HepG2 (cell line): ENCODE measurements around the gene PRPSAP2. TPM values are rescaled to one million over a fixed set of nuclear protein-coding genes. Genes with fewer than 3 reads are reported as not detected.

ENCODE experiments used
- NCOA2 ChIP-seq: sonication (generic); formaldehyde crosslinking; IDR thresholded peaks from 2 replicates; pipeline ENCODE4 v1.8.0; 2022; ENCODE audit warnings: inconsistent platforms
- RXRA ChIP-seq: sonication (generic); formaldehyde crosslinking; IDR thresholded peaks from 2 replicates; pipeline ENCODE4 v1.5.1; 2020; ENCODE audit warnings: missing genetic modification reagents
- ZKSCAN1 ChIP-seq: fragments of 150-350 bp; IDR thresholded peaks from 2 replicates; pipeline ENCODE4 v1.6.1; 2014; ENCODE audit warnings: low read length
- ZNF326 ChIP-seq: sonication (generic); formaldehyde crosslinking; IDR thresholded peaks from 2 replicates; pipeline ENCODE4 v1.4.0; 2020; ENCODE audit warnings: missing genetic modification reagents, borderline replicate concordance
- ZSCAN25 ChIP-seq: sonication (generic); formaldehyde crosslinking; IDR thresholded peaks from 2 replicates; pipeline ENCODE4 v1.8.0; 2022; ENCODE audit warnings: mild to moderate bottlenecking, missing genetic modification reagents
- polyA plus RNA-seq, 8 experiments: library from polyadenylated mRNA; depleted of rRNA in 3 of 8; stranded (reverse) in 7 of 8; unstranded in 1 of 8; fragments of >200 nt; fragmentation: Illumina TruSeq in 4 of 8; extraction: Trizol in 4 of 8; gene quantifications; 2 replicates each; pipeline versions ENCODE4 v1.2.1 to v1.2.3, GENCODE V29; 2011 to 2016; ENCODE audit warnings: low read depth in 4 of 8, missing spikeins in 1 of 8, mixed read lengths in 1 of 8; ENCODE audit not compliant: insufficient read depth in 1 of 8
- total RNA-seq, 5 experiments: library from RNA; depleted of rRNA; stranded (reverse); fragments of >200 nt; fragmentation: Illumina TruSeq; extraction: Trizol; gene quantifications; 2 replicates each; pipeline ENCODE4 v1.2.3, GENCODE V29; 2016; ENCODE audit warnings: low read depth in 1 of 5
- TF ChIP-seq, protein P1 (sequence below): sonication (generic); formaldehyde crosslinking; IDR thresholded peaks from 2 replicates; pipeline ENCODE4 v1.4.0; 2020; ENCODE audit warnings: mild to moderate bottlenecking, missing genetic modification reagents
- TF ChIP-seq, protein P2 (sequence below): sonication (generic); formaldehyde crosslinking; conservative IDR thresholded peaks from 2 replicates; pipeline ENCODE4 v1.4.0; 2020; ENCODE audit warnings: missing genetic modification reagents
- TF ChIP-seq, protein P3 (sequence below), 2 experiments: sonication (generic) in 1 of 2; formaldehyde crosslinking in 1 of 2; IDR thresholded peaks; 2 replicates each; pipeline versions ENCODE4 v1.4.0 to v1.6.1; 2018 to 2020; ENCODE audit warnings: missing genetic modification reagents in 2 of 2, borderline replicate concordance in 1 of 2, low read depth in 1 of 2, mild to moderate bottlenecking in 1 of 2, missing biosample characterization in 1 of 2
- TF ChIP-seq, protein P4 (sequence below): sonication (generic); formaldehyde crosslinking; IDR thresholded peaks from 2 replicates; pipeline ENCODE4 v1.4.0; 2020; ENCODE audit warnings: missing genetic modification reagents
- TF ChIP-seq, protein P5 (sequence below): sonication (generic); formaldehyde crosslinking; IDR thresholded peaks from 2 replicates; pipeline ENCODE4 v1.5.0; 2020; ENCODE audit warnings: missing genetic modification reagents, mild to moderate bottlenecking, borderline replicate concordance

PRPSAP2 gene
- total and polyA plus RNA-seq, 2 of the 13 experiments (the other 11 are each of a cell fraction or from before 2014, with no cell fraction given): 34.0 to 58.9 TPM

DNA sequence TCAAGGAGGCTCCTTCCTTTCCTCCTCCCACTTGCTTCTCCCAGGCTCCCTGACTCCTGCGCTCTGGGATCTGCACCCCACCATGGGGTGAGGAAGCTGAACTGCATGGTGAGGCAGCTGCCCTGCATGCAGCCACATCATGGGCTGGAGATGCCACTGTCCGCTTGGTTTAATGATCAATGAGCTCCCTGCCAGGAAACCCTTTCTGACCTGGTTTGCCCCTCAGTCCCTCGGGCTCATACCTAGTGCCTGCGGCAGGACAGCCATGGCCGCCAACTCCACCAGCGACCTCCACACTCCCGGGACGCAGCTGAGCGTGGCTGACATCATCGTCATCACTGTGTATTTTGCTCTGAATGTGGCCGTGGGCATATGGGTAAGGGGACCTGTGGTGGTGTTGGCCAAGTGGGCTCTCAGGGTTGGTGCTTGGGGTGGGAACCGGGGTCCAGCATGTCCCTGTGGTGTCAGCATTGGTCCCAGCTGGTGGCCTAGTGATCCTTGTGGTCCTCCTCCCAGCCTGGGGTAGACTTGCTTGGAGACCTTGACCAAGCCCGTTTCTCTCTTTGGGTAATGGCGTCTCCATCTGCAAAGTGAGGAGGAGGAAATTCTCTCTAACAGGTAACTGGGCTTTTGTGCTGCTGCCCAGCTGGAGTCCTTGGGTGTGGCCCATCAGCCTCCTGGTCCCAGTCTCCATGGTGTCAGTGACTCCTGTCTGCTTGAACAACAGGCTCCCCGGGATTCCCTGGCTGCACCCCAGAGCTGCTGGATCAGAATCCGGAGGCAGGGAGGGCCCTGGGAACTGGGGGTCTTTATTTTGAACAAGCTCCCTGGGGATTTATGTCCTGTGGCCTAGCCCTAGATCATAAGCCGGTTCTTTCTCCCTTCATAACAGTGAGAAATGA lies 94.3 kb downstream of the PRPSAP2 start, which contains the start of gene SLC5A10 (continued):
- TF ChIP-seq, protein P1, sequence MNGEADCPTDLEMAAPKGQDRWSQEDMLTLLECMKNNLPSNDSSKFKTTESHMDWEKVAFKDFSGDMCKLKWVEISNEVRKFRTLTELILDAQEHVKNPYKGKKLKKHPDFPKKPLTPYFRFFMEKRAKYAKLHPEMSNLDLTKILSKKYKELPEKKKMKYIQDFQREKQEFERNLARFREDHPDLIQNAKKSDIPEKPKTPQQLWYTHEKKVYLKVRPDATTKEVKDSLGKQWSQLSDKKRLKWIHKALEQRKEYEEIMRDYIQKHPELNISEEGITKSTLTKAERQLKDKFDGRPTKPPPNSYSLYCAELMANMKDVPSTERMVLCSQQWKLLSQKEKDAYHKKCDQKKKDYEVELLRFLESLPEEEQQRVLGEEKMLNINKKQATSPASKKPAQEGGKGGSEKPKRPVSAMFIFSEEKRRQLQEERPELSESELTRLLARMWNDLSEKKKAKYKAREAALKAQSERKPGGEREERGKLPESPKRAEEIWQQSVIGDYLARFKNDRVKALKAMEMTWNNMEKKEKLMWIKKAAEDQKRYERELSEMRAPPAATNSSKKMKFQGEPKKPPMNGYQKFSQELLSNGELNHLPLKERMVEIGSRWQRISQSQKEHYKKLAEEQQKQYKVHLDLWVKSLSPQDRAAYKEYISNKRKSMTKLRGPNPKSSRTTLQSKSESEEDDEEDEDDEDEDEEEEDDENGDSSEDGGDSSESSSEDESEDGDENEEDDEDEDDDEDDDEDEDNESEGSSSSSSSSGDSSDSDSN (CRISPR knock-in tag): 0 out of 2 replicates have a peak, but pooled peaks have one; percentile 30
- TF ChIP-seq ZKSCAN1 (0 out of 2 replicates have a peak, but pooled peaks have one; percentile 17), ZNF326 (no peak), NCOA2 (0 out of 2 replicates have a peak, but pooled peaks have one; percentile 25), RXRA (CRISPR knock-in tag) (peak; percentile 62), ZSCAN25 (no peak)
- TF ChIP-seq, protein P2, sequence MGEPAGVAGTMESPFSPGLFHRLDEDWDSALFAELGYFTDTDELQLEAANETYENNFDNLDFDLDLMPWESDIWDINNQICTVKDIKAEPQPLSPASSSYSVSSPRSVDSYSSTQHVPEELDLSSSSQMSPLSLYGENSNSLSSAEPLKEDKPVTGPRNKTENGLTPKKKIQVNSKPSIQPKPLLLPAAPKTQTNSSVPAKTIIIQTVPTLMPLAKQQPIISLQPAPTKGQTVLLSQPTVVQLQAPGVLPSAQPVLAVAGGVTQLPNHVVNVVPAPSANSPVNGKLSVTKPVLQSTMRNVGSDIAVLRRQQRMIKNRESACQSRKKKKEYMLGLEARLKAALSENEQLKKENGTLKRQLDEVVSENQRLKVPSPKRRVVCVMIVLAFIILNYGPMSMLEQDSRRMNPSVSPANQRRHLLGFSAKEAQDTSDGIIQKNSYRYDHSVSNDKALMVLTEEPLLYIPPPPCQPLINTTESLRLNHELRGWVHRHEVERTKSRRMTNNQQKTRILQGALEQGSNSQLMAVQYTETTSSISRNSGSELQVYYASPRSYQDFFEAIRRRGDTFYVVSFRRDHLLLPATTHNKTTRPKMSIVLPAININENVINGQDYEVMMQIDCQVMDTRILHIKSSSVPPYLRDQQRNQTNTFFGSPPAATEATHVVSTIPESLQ (CRISPR knock-in tag): no peak
- TF ChIP-seq, protein P3, sequence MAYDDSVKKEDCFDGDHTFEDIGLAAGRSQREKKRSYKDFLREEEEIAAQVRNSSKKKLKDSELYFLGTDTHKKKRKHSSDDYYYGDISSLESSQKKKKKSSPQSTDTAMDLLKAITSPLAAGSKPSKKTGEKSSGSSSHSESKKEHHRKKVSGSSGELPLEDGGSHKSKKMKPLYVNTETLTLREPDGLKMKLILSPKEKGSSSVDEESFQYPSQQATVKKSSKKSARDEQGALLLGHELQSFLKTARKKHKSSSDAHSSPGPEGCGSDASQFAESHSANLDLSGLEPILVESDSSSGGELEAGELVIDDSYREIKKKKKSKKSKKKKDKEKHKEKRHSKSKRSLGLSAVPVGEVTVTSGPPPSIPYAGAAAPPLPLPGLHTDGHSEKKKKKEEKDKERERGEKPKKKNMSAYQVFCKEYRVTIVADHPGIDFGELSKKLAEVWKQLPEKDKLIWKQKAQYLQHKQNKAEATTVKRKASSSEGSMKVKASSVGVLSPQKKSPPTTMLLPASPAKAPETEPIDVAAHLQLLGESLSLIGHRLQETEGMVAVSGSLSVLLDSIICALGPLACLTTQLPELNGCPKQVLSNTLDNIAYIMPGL (CRISPR knock-in tag; IDR thresholded peaks at IDR 0.05; ENCODE audit: borderline replicate concordance in 1 of 2, low read depth in 1 of 2): peak in 1 of 2 experiments; percentile 56; a peak in 1 of 4 replicates
- TF ChIP-seq, protein P4, sequence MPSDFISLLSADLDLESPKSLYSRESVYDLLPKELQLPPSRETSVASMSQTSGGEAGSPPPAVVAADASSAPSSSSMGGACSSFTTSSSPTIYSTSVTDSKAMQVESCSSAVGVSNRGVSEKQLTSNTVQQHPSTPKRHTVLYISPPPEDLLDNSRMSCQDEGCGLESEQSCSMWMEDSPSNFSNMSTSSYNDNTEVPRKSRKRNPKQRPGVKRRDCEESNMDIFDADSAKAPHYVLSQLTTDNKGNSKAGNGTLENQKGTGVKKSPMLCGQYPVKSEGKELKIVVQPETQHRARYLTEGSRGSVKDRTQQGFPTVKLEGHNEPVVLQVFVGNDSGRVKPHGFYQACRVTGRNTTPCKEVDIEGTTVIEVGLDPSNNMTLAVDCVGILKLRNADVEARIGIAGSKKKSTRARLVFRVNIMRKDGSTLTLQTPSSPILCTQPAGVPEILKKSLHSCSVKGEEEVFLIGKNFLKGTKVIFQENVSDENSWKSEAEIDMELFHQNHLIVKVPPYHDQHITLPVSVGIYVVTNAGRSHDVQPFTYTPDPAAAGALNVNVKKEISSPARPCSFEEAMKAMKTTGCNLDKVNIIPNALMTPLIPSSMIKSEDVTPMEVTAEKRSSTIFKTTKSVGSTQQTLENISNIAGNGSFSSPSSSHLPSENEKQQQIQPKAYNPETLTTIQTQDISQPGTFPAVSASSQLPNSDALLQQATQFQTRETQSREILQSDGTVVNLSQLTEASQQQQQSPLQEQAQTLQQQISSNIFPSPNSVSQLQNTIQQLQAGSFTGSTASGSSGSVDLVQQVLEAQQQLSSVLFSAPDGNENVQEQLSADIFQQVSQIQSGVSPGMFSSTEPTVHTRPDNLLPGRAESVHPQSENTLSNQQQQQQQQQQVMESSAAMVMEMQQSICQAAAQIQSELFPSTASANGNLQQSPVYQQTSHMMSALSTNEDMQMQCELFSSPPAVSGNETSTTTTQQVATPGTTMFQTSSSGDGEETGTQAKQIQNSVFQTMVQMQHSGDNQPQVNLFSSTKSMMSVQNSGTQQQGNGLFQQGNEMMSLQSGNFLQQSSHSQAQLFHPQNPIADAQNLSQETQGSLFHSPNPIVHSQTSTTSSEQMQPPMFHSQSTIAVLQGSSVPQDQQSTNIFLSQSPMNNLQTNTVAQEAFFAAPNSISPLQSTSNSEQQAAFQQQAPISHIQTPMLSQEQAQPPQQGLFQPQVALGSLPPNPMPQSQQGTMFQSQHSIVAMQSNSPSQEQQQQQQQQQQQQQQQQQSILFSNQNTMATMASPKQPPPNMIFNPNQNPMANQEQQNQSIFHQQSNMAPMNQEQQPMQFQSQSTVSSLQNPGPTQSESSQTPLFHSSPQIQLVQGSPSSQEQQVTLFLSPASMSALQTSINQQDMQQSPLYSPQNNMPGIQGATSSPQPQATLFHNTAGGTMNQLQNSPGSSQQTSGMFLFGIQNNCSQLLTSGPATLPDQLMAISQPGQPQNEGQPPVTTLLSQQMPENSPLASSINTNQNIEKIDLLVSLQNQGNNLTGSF (CRISPR knock-in tag): no peak
- TF ChIP-seq, protein P5, sequence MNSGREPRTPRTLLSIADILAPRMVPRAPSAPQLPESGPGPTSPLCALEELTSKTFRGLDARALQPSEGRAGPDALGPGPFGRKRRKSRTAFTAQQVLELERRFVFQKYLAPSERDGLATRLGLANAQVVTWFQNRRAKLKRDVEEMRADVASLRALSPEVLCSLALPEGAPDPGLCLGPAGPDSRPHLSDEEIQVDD: no peak
